Activated CD4-positive, alpha-beta T cell treated with anti-CD3 and anti-CD28 coated beads, Interleukin-2, amount 50 U/mL, for 1 hour (primary cell): Measurements from ENCODE around the gene SERTAD3.
"Not testable (repeated sequence)": the region's sequence is repeated elsewhere in the genome, so short reads cannot be mapped to it uniquely, and the experiment has no call there.

Source experiments
- DNase-seq: peaks from one replicate; pipeline ENCODE4 v3.0.0-alpha.2; 2020

The SERTAD3 gene

DNA sequence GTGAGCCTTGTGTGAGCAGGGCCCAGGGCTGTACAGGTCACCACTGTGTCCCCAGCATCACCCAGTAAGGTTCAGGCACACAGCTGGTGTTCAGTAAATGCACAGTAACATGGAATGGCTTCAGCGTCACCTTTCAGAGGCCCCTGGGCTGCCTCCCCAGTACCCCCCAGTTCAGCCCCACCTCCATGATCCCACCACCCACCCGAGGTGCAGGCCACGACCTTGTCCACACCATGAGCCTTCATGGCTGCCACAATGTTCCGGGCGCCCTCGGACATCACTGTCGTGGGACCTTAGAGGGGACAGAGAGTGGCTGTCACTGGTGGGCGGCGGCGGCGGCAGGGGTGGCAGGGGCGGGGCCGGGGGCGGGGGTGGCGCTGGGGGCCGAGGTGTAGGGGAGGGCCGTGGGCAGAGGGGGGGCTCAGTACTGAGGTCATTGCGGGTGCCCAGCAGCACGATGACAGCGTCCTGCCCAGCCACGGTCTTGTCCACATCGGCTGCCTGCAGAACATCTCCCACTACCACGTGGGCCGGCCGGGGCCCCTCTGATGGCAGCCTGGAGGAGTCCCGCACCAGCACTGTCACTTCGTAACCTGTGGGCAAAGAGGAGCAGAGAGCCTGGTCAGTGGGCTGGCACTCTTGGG is 13.9 kb upstream of the SERTAD3 start:
- no peak for DNase-seq

DNA sequence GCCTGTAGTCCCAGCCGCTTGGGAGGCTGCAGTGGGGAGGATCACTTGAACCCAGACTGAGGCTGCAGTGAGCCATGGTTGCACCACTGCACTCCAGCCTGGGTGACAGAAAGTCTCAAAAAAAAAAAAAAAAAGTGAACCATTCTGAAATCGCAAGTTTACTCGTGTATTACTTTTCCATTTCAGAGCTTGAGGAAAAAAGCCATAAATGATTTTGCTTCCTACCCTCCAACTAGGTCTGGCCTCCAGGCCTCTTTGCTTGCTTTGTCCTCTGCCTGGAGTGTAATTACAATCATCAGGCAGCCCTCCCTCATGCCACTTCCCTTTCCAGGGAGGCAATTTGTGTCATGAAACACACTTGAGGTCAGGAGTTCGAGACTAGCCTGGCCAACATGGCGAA is 12.9 kb upstream of the SERTAD3 start:
- DNase-seq = no peak

DNA sequence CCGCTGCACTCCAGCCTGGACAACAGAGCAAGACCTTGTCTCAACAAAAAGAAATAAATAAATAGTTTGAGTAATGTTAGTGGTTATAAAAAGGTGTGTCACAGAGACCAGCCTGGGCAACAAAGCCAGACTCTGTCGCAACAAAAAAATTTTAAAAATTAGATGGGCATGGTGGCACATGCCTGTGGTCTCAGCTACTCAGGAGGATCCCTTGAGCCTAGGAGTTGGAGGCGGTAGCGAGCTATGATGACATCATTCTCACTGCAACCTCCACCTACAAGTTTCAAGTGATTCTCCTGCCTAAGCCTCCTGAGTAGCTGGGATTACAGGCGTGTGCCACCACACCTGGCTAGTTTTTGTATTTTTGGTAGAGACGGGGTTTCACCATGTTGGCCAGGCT is 9.8 kb upstream of the SERTAD3 start:
- DNase-seq = not testable (repeated sequence)

DNA sequence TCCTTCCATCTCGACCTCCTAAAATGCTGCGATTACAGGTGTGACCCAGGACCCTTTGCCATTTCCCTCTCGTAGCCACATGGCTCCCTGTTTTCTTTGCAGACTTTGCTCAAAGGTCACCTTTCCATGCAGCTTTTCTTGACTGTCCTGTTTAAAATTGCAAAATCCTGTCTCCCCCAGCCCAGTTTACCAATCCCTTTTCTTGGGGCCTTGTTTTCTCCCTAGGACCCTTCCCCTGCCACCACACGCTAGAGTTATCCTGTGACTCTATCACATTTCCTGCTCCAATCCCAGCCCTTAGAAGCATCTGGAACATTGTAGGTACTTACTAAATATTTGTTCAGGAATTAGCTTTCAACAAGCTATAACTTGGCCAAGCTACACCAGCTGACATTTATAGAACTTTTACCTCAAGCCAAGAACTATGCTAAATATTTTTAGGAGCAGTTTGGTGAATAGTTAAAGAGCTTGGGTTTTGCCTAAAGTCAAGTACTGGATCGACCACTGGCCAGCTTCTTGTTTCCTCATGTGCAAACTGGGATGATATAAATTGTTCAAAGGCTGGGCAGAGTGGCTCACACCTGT is 9.1 kb upstream of the SERTAD3 start:
- no peak for DNase-seq

DNA sequence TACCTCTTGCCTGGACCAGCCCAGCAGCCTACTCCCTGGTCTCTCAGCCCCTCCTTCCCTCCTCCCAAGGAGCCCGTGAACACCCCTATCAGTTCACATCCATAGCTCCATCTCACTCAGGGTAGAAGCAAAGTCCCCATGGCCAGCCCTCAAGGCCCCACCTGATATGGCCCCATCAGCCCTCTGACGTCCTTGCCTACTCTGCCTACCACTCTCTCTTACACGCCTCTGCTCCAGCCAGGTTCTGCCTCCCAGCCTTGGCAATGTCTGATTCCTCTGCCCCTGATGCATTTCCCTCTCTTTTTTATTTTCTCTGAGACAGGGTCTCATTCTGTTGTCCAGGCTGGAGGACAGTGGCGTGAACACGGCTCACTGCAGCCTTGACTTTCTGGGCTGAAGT is 7.9 kb upstream of the SERTAD3 start:
- DNase-seq = no peak

DNA sequence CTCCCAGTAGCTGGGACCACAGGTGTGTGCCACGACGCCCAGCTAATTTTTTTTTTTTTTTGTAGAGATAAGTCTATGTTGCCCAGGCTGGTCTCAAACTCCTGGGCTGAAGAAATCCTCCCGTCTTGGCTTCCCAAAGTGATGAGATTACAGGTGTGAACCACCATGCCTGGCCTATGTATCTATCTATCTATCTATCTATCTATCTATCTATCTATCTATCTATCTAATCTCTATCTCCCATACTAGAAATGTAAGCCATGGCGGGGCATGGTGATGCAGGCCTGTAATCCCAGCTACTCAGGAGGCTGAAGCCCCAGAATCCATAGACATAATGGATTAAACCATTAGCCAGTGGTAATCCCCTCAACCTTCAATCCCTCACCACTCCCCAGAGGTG is 6.5 kb upstream of the SERTAD3 start:
- no peak for DNase-seq

DNA sequence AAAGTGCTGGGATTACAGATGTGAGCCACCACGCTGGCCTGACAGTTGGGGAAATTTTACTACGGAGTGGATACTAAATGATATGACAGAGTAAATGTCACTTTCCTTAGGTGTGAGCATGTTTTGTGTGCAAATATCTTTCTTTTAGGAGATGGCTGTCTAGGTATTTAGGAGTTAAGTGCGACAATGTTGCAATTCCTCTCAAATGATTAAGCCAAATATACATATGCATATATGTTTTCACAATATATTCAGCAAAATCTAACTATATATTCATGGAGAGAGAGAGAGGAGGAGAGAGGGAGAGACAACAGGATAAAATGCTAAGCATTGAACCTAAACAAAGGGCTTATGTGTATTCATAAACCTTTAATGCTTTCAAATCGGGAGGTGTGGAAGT is 5.4 kb upstream of the SERTAD3 start:
- no peak for DNase-seq

DNA sequence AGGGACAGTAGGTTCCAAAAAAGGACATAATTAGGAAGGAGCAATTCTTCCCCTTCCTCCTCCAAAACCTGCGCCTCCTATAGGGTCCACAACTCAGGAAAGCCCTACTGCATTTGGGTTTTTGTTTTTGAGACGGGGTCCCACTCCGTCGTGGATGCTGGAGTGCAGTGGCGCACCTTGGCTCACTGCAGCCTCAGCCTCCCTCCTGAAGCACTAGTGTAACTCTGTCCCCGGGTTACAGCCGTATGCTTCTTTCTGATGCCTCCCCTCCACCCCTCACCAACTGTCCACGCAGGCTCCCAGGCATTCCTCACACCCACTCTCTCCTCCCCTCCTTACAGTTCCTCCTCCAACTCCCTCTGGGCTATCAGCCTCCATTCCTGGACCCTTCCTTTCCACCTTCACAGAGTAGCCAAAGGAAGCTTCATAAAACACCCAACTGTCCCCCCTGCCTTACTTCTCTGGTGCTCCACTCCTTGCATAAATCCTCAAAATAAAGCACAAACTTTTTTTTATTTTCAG is 2.2 kb upstream of the SERTAD3 start:
- DNase-seq = no peak

DNA sequence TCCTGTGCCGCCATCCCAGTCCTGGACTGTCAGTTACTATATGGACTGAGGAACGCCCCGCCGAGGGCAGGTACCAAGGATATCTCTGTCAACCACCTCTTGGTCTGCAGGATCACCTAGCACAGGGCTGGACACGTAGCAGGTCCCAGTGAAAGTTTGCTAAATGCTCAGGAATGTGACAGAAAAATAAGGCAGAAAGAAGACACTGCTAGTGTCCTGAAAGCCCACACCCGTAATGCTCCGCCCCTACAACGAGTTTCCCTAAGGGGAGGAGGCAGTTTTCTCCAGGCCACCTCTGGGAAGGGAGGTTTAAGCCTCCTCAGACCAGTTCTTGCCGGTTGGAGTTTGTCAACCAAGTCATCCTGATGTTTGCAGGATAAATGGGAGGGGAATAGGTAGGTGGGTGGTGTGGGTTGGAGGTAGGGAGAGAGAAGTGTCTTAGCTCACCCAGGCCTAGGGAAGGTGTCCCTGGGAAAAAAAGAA is 1.7 kb upstream of the SERTAD3 start:
- DNase-seq = no peak

DNA sequence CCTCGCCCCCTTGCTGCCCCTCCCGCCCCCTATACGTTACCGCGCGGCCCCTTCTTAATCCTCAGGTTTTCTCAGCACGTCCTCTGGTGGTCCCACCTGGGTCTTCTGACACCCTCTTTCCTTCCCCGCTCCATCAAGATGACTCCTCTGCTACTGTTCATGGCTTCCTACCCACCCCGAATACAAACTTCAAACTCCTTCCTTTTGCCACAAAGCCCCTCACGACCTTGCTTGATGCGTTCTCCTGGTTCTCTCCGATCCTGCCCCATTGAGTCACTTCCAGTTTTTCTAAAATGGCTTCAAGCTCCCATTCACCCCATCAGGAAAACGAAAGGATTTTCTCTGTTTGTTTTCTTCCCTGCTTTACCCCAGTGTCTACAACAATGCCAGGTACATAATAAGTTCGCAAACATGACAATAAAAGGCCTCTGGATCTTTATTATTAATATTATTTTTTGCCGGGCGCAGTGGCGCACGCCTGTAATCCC is 734 bp upstream of the SERTAD3 start:
- no peak for DNase-seq

DNA sequence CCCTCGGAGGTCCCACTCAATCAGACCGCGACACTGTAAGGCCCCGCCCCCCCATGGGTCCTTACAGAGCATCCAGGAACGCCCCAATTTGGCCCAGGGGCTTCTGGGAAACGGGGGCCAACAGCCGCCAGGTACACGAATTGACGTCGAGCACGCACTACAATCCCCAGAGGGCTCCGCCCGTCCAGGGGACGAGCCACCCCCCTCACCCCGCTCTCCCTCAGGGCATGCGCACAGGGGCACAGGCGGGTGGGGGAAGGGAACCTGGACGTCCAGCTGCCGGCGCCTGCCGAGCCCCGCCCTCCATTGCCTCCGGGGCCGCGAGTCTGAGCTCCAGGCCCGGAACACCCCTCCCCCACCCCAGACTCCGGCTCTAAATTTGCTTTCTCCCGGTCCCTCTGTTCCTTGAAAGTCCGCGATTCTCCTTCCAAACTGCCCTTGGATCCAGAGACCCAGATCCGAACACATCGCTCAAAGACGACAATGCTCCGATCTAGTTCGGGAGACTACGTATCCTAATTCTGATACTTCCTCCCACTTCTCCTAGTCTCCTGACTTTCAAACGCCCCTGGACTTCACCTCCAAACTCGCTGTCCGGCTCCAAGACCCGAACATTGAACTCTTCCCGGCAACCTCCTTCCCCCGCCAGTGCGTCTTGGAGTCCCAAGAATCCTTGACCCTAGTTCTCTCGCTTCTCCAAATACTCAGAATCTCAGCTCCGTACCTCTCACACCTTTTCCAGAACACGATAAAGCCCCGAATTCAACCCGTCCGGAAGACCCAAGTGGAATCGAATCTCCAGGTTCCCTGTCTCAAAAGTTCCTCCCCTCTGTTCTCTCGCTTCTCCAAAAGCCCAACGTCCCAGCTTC is 770 bp downstream of the SERTAD3 start:
- DNase-seq = peak; percentile 99

DNA sequence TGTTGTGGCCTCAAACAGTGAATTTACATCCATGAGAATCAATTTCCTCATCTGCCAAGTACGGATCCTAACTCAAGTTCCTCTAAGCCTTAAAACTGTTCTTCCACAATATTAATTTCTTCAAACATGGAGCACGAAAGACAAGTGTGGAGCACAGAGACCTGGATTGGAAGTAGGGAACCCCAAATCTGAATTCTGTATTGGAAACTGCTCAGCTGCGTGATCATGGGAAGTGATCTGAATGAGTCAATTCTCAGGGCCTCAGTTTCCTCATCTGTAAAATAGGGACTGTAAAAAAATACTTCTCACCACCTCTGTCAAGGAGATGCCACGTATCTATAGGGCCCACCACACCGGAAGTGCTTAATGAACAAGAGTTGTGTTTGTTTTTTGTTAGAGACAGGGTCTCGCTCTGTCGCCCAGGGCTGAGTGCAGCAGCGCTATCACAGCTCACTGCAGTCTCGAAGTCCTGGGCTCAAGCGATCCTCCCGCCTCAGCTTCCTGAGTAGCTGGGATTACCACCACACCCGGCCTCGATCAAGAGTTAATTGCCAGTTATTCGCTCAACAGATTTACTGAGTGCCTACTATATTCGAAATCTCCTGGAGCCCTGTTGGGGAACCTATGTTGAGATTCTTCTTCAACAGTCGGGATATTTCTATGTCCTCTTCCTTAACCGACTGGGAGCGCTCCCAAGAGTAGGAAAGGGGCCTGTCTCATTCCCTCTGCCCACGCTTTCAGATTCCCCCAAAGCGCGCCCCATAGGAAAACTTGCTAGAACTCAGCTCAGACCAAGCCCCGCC is 1.6 kb downstream of the SERTAD3 start:
- no peak for DNase-seq

DNA sequence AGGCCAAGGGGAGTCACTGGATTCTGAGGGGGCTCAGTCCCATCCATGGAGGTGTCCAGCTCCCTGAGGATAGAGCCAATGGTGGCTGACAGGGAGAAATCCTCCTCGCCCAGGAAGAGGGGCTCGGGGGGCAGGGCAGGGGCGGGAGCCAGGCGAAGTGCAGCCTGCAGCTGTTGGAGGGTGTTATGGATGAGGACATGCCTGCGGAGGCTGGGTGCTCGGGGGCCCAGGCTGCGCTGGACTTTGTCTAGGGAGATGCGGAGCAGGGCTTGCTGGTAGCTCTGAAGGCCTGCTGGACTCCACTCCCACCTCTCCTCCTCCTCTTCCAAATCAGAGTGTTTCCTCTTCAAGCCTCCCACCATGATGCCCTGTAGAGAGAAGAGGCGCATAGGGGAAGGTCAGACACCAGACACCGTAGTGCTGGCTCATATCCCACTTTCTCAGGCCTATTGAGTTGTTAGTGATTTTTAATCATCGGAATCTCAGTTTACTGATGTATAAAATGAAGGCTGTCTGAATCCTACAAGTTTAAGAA is 2.3 kb downstream of the SERTAD3 start:
- DNase-seq = no peak

DNA sequence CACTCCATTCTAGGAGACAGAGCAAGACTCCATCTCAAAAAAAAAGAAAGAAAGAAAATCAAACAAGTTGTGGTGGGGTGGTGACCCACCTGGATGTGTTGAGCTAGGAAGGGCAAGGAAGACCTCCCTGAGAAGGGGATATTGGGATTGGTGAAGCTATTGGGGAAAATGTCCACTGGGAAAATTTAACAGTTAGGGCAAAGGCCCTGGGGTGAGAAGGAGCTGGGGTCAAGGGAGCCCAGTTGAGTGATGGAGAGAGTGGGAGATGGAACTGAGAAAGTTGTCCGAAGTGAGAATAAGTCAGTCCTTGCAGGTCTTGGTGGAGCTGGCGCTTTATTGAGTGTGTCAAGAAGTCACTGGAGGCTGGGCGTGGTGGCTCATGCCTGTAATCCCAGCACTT is 5.9 kb downstream of the SERTAD3 start:
- DNase-seq = no peak

DNA sequence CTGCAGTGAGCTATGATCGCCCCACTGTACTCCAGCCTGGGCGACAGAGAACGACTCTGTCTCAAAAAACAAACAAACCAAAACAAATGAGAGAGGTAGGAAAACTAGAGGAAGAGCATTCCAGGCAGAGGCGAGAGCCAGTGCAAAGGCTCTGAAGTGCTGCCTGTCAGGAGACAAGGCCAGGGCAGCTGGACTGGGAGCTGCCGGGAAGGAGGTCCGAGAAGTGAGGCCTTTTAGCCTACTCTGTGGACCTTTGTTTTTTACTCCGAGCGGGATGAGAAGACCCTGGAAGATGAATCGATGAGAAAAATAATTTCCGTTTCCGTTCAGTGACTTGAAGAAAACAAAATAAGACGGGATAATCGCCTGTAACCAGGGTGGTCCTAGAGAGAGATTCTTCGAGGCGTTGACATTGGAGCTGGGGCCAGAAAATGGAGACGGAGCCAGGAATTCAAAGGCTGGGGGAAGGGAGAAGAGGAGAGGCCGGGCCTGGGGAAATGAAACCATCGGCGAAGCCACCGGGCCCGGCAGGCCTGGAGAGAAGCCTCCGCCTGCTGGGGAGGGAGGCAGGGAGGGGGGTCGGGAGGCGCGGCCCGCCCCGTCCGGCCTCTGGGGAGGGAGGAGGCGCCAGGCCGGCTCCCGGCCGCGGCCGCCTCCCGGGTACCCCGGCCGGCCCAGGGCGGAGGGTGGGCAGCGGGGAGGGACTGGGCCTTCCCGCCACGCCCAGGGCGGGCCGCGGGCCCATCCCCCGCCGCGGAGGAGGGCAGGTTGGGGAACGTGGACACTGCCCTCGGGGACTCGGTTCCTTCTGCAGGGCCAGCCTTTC is 10.5 kb downstream of the SERTAD3 start:
- DNase-seq = peak; percentile 30

DNA sequence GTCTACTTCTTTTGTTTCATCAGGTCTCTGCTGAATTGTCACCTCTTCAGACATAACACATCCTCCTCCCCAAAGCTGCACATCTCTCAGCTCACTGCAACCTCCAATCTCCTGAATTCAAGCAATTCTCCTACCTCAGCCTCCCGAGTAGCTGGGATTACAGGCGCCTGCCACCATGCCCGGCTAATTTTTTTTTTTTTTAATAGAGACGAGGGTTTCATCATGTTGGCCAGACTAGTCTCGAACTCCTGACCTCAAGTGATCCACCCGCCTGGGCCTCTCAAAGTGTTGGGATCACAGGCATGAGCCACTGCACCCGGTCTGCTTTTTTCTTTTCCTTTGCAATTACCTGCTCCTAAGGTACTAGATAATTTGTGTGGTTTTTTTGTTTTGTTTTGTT is 11.4 kb downstream of the SERTAD3 start:
- DNase-seq = not testable (repeated sequence)

DNA sequence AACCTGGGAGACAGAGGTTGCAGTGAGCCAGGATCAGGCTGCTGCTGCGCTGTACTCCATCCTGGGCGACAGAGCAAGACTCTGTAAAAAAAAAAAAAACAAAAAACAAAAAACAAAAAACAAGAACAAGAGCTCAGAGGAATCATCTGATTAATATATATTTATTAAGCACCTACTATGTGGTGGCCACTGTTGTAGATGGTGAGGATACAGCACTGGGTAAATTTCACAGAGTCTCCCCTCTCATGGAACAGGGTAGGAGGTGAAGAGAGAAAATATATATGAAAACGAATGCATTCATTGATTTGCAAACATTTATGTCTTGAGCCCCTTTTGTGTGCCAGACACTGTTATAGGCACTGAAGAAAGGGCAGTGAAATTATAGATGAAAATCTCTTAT is 12.4 kb downstream of the SERTAD3 start:
- DNase-seq = no peak

DNA sequence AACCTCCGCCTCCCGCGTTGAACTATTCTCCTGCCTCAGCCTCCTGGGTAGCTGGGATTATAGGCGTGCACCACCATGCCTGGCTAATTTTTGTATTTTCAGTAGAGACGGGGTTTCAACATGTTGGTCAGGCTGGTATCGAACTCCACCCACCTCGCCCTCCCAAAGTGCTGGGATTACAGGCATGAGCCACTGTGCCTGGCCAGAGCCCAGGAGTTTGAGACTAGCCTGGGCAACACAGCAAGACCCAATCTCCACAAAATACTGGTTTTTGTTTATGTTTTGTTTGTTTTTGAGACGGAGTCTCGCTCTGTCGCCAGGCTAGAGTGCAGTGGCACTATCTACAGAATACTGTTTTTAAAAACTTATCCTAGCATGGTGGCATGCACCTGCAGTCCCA is 13.9 kb downstream of the SERTAD3 start:
- not testable (repeated sequence) for DNase-seq

DNA sequence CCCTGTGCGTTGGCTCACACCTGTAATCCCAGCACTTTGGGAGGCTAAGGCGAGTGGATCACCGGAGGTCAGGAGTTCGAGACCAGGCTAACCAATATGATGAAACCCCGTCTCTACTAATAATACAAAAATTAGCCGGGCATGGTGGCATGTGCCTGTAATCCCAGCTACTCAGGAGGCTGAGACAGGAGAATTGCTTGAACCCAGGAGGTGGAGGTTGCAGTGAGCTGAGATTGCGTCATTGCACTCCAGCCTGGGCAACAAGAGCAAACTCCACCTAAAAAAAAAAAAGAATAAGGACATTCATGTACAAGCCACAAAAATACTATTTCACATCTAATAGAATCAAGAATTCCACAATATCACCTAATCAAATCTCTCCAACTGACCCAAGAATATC is 15.9 kb downstream of the SERTAD3 start:
- not testable (repeated sequence) for DNase-seq

DNA sequence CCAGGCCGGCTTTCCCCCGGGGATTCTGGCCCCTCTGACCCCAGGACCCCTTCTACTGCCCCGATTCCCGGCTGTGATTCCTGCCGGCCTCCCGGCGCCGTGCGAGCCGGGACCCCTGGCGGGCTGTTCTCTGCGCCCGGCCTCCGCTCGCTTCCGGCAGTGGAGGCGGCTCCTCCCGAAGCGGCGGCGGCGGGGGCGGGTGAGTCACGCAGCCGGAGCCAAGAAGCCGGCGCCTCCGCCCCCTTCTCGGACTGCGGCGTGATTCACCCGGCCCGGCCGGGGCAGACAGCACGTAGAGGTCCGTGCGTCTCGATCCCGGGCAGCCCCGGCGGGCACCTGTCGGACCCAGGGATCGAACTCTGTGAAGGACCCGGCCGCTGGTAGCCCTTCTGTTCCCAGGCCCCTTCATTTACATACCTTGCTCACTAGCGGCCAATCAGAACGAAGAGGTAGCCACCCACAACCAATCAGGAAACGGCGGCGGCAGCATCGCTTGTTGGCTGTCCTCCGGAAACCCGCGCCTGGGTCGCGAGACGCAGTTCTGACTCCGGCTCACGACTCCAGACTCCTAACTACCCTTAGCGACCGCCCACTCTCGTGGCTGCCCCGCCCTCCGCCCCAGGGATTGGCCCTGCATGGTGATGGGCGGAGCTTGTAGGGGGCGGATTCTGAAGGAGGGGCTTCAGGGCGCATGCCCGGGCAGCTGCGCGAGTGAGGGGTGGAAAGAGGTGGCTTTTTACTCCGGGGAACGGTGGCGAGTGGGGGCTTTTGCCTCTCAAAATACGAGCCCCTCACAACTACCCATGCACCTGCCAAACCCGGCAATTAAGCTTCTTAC is 18.5 kb downstream of the SERTAD3 start, which contains the start of gene SERTAD1:
TSS of gene SERTAD1 (minus strand) at position 543 of the 838 bp plus-strand sequence. CDS start 2,446 bp downstream, outside the sequence.
- peak; percentile 100 for DNase-seq
